Measurements from ENCODE around the gene C16orf86. TPM values are rescaled to one million over a fixed set of nuclear protein-coding genes. Genes with fewer than 3 reads are reported as not detected.
A peak's percentile ranks its signal among the peaks of the same experiment; 100 is the strongest.

Gene C16orf86
- total RNA-seq, 2 experiments from 2014 or later = 2.3 to 2.5 TPM

GRCh38 chr16:67668495-67669157 is 2.0 kb downstream of the C16orf86 start:
- POLR2A ChIA-PET = interaction anchor here (1.6 kb wide), 1 partner anchor 121 kb away, joined by 6 read pairs; no protein-coding TSS in a partner anchor
- H3K9me3 Mint-ChIP-seq (ENCODE audit: insufficient read depth) = no peaks in the 10 kb centered on the region
- CTCF ChIA-PET = interaction anchor here (0.5 to 11.3 kb wide), 18 partner anchors 8 to 188 kb away, joined by 3 to 211 read pairs (median 8); partner anchors contain the start of genes ATP6V0D1, CARMIL2, CTCF and GFOD2
- no peak for ATAC-seq
- no peaks in the 10 kb centered on the region for H3K27me3 Mint-ChIP-seq (ENCODE audit: low read depth)
- H3K4me1 Mint-ChIP-seq (ENCODE audit: low read depth) = peaks cover 31% of the 10 kb centered on the region
- H3K4me3 Mint-ChIP-seq = no peak overlapping the region
- H3K27ac Mint-ChIP-seq = peak overlapping the region; percentile 2
- peak; percentile 56 for DNase-seq
- no peaks in the 10 kb centered on the region for H3K36me3 Mint-ChIP-seq (ENCODE audit: low read depth)

- ChIA-PET CTCF (interaction anchor here (1.2 to 11.3 kb wide), 9 partner anchors 7 to 189 kb away, joined by 3 to 211 read pairs (median 16); partner anchors contain the start of genes ATP6V0D1, CTCF and GFOD2), POLR2A (no interaction called here)
- no peak overlapping the region for H3K27ac Mint-ChIP-seq
- DNase-seq (no peak), ATAC-seq (no peak)
- H3K36me3 Mint-ChIP-seq (ENCODE audit: low read depth) = no peaks in the 10 kb centered on the region
- H3K4me3 Mint-ChIP-seq = no peak overlapping the region
- H3K9me3 Mint-ChIP-seq (ENCODE audit: insufficient read depth) = no peaks in the 10 kb centered on the region
- peaks cover 27% of the 10 kb centered on the region for H3K4me1 Mint-ChIP-seq (ENCODE audit: low read depth)
- no peaks in the 10 kb centered on the region for H3K27me3 Mint-ChIP-seq (ENCODE audit: low read depth)
Observed at GRCh38 chr16:67669499-67670101, 3.0 kb downstream of the C16orf86 start.

GRCh38 chr16:67672306-67672705 is 5.7 kb downstream of the C16orf86 start:
- ATAC-seq (no peak), DNase-seq (no peak)
- Mint-ChIP-seq H3K4me1 (ENCODE audit: low read depth) (peaks cover 10% of the 10 kb centered on the region), H3K27ac (no peak overlapping the region), H3K4me3 (no peak overlapping the region), H3K9me3 (ENCODE audit: insufficient read depth) (no peaks in the 10 kb centered on the region), H3K27me3 (ENCODE audit: low read depth) (no peaks in the 10 kb centered on the region), H3K36me3 (ENCODE audit: low read depth) (no peaks in the 10 kb centered on the region)
- ChIA-PET CTCF (interaction anchor here (0.6 to 11.3 kb wide), 33 partner anchors 9 to 369 kb away, joined by 3 to 211 read pairs (median 4); partner anchors contain the start of genes ACD, CARMIL2, GFOD2 and NUTF2), POLR2A (no interaction called here)

- peak; percentile 73 for DNase-seq
- Mint-ChIP-seq H3K4me1 (ENCODE audit: low read depth) (peaks cover 3% of the 10 kb centered on the region), H3K27me3 (ENCODE audit: low read depth) (no peaks in the 10 kb centered on the region), H3K27ac (no peak overlapping the region), H3K4me3 (no peak overlapping the region), H3K36me3 (ENCODE audit: low read depth) (no peaks in the 10 kb centered on the region), H3K9me3 (ENCODE audit: insufficient read depth) (no peaks in the 10 kb centered on the region)
- CTCF ChIA-PET = interaction anchor here (0.6 to 11.3 kb wide), 35 partner anchors 10 to 442 kb away, joined by 3 to 211 read pairs (median 4); partner anchors contain the start of genes ACD, GFOD2, NUTF2 and PARD6A
- POLR2A ChIA-PET = no interaction called here
- ATAC-seq = peak; percentile 19
Observed at GRCh38 chr16:67672739-67673662, 6.4 kb downstream of the C16orf86 start.

GRCh38 chr16:67673712-67674580 is 7.3 kb downstream of the C16orf86 start:
- DNase-seq (no peak), ATAC-seq (no peak)
- ChIA-PET POLR2A (no interaction called here), CTCF (interaction anchor here (0.9 to 4.0 kb wide), 11 partner anchors 14 to 261 kb away, joined by 3 to 24 read pairs (median 6); partner anchors contain the start of genes ACD, GFOD2, NUTF2 and PARD6A)
- Mint-ChIP-seq H3K4me1 (ENCODE audit: low read depth) (no peaks in the 10 kb centered on the region), H3K4me3 (no peak overlapping the region), H3K36me3 (ENCODE audit: low read depth) (no peaks in the 10 kb centered on the region), H3K27me3 (ENCODE audit: low read depth) (no peaks in the 10 kb centered on the region), H3K9me3 (ENCODE audit: insufficient read depth) (no peaks in the 10 kb centered on the region), H3K27ac (peak overlapping the region; percentile 55)

- ATAC-seq = no peak
- ChIA-PET POLR2A (no interaction called here), CTCF (interaction anchor here (0.7 to 0.9 kb wide), 2 partner anchors 142 to 209 kb away, joined by 3 to 4 read pairs; partner anchors contain the start of gene NRN1L)
Observed at GRCh38 chr16:67674851-67675578, 8.4 kb downstream of the C16orf86 start.

GRCh38 chr16:67675579-67675935 is 8.9 kb downstream of the C16orf86 start:
- ATAC-seq = no peak
- H3K36me3 Mint-ChIP-seq (ENCODE audit: low read depth) = no peaks in the 10 kb centered on the region
- no peaks in the 10 kb centered on the region for H3K4me1 Mint-ChIP-seq (ENCODE audit: low read depth)
- no peak overlapping the region for H3K4me3 Mint-ChIP-seq
- ChIA-PET POLR2A (no interaction called here), CTCF (no interaction called here)
- H3K27me3 Mint-ChIP-seq (ENCODE audit: low read depth) = no peaks in the 10 kb centered on the region
- DNase-seq = no peak
- H3K27ac Mint-ChIP-seq = no peak overlapping the region
- no peaks in the 10 kb centered on the region for H3K9me3 Mint-ChIP-seq (ENCODE audit: insufficient read depth)

More at GRCh38 chr16:67674851-67675578, 8.4 kb downstream of the C16orf86 start:
- Mint-ChIP-seq H3K4me1 (ENCODE audit: low read depth) (no peaks in the 10 kb centered on the region), H3K27ac (no peak overlapping the region), H3K27me3 (ENCODE audit: low read depth) (no peaks in the 10 kb centered on the region), H3K4me3 (no peak overlapping the region), H3K36me3 (ENCODE audit: low read depth) (no peaks in the 10 kb centered on the region), H3K9me3 (ENCODE audit: insufficient read depth) (no peaks in the 10 kb centered on the region)
- DNase-seq = no peak

- DNase-seq (no peak), ATAC-seq (no peak)
- POLR2A ChIA-PET = no interaction called here
- Mint-ChIP-seq H3K9me3 (ENCODE audit: insufficient read depth) (no peaks in the 10 kb centered on the region), H3K4me1 (ENCODE audit: low read depth) (no peaks in the 10 kb centered on the region), H3K27ac (no peak overlapping the region), H3K27me3 (ENCODE audit: low read depth) (no peaks in the 10 kb centered on the region), H3K4me3 (no peak overlapping the region), H3K36me3 (ENCODE audit: low read depth) (no peaks in the 10 kb centered on the region)
- CTCF ChIA-PET = no interaction called here
Observed at GRCh38 chr16:67675999-67676398, 9.4 kb downstream of the C16orf86 start.

GRCh38 chr16:67676516-67676915 is 9.9 kb downstream of the C16orf86 start:
- no peaks in the 10 kb centered on the region for H3K36me3 Mint-ChIP-seq (ENCODE audit: low read depth)
- ChIA-PET POLR2A (interaction anchor here (0.7 kb wide), 1 partner anchor 16 kb away, joined by 3 read pairs; the partner anchor contains the start of gene ACD), CTCF (interaction anchor here (0.6 to 1.2 kb wide), 4 partner anchors 9 to 140 kb away, joined by 3 to 11 read pairs (median 4); partner anchors contain the start of genes C16orf86, ENKD1 and GFOD2)
- no peaks in the 10 kb centered on the region for H3K27me3 Mint-ChIP-seq (ENCODE audit: low read depth)
- no peak overlapping the region for H3K27ac Mint-ChIP-seq
- H3K4me3 Mint-ChIP-seq = no peak overlapping the region
- no peak for DNase-seq
- no peaks in the 10 kb centered on the region for H3K9me3 Mint-ChIP-seq (ENCODE audit: insufficient read depth)
- no peaks in the 10 kb centered on the region for H3K4me1 Mint-ChIP-seq (ENCODE audit: low read depth)
- no peak for ATAC-seq

GRCh38 chr16:67676939-67677338 is 10.3 kb downstream of the C16orf86 start:
- no peak overlapping the region for H3K27ac Mint-ChIP-seq
- DNase-seq = no peak
- ChIA-PET CTCF (interaction anchor here (0.6 to 1.2 kb wide), 4 partner anchors 9 to 140 kb away, joined by 3 to 11 read pairs (median 4); partner anchors contain the start of genes C16orf86, ENKD1 and GFOD2), POLR2A (interaction anchor here (0.7 kb wide), 1 partner anchor 17 kb away, joined by 3 read pairs; the partner anchor contains the start of gene ACD)
- no peaks in the 10 kb centered on the region for H3K27me3 Mint-ChIP-seq (ENCODE audit: low read depth)
- no peaks in the 10 kb centered on the region for H3K9me3 Mint-ChIP-seq (ENCODE audit: insufficient read depth)
- no peak for ATAC-seq
- no peaks in the 10 kb centered on the region for H3K4me1 Mint-ChIP-seq (ENCODE audit: low read depth)
- H3K4me3 Mint-ChIP-seq = no peak overlapping the region
- H3K36me3 Mint-ChIP-seq (ENCODE audit: low read depth) = no peaks in the 10 kb centered on the region

Measured in activated CD8-positive, alpha-beta T cell treated with anti-CD3 and anti-CD28 coated beads, Interleukin-2, amount 10 ng/mL, durations not matched to agents 7 days and 5 days (primary cell).